HepG2 (cell line): ENCODE measurements around the gene TXNL4A. TPM values are rescaled to one million over a fixed set of nuclear protein-coding genes. Genes with fewer than 3 reads are reported as not detected.

Source experiments
- ARNT2 ChIP-seq: sonication (generic); formaldehyde crosslinking; IDR thresholded peaks from 2 replicates; pipeline ENCODE4 v1.8.0; 2022; ENCODE audit warnings: mild to moderate bottlenecking, low read depth, missing genetic modification reagents, moderate library complexity
- CREB1 ChIP-seq, 2 experiments: fragments of 450-650 bp in 1 of 2; IDR thresholded peaks; 2 replicates each; pipeline ENCODE4 v1.6.1; 2016 to 2017; ENCODE audit warnings: control low read depth in 1 of 2, mild to moderate bottlenecking in 1 of 2, missing compliant biosample characterization in 1 of 2, missing genetic modification characterization in 1 of 2
- CSRNP1 ChIP-seq: sonication (generic); formaldehyde crosslinking; IDR thresholded peaks from 2 replicates; pipeline ENCODE4 v1.8.1; 2023; ENCODE audit warnings: mild to moderate bottlenecking, missing genetic modification reagents
- FOXP4 ChIP-seq: sonication (generic); formaldehyde crosslinking; IDR thresholded peaks from 2 replicates; pipeline ENCODE4 v1.4.0; 2020; ENCODE audit warnings: missing genetic modification reagents
- HINFP ChIP-seq: sonication (generic); formaldehyde crosslinking; IDR thresholded peaks from 2 replicates; pipeline ENCODE4 v1.4.0; 2020; ENCODE audit warnings: low read depth, mild to moderate bottlenecking, missing genetic modification reagents
- NFATC3 ChIP-seq: sonication (generic); formaldehyde crosslinking; IDR thresholded peaks from 2 replicates; pipeline ENCODE4 v1.5.1; 2020; ENCODE audit warnings: mild to moderate bottlenecking, missing genetic modification reagents
- ONECUT2 ChIP-seq: sonication (generic); formaldehyde crosslinking; IDR thresholded peaks from 2 replicates; pipeline ENCODE4 v1.4.0; 2020; ENCODE audit warnings: missing genetic modification reagents
- SALL1 ChIP-seq: sonication (generic); formaldehyde crosslinking; IDR thresholded peaks from 2 replicates; pipeline ENCODE4 v1.8.0; 2022; ENCODE audit warnings: mild to moderate bottlenecking, missing genetic modification reagents
- ZBTB2 ChIP-seq: sonication (generic); formaldehyde crosslinking; IDR thresholded peaks from 2 replicates; pipeline ENCODE4 v1.8.0; 2022; ENCODE audit warnings: low read depth, missing genetic modification reagents
- ZFY ChIP-seq: sonication (generic); formaldehyde crosslinking; IDR thresholded peaks from 2 replicates; pipeline ENCODE4 v1.4.0; 2020; ENCODE audit warnings: missing genetic modification reagents
- ZNF225 ChIP-seq: sonication (generic); formaldehyde crosslinking; IDR thresholded peaks from 2 replicates; pipeline ENCODE4 v1.4.0; 2020; ENCODE audit warnings: mild to moderate bottlenecking, missing genetic modification reagents
- ZNF367 ChIP-seq: sonication (generic); formaldehyde crosslinking; IDR thresholded peaks from 2 replicates; pipeline ENCODE4 v1.4.0; 2020; ENCODE audit warnings: missing genetic modification reagents, borderline replicate concordance
- ZNF484 ChIP-seq: sonication (generic); formaldehyde crosslinking; IDR thresholded peaks from 2 replicates; pipeline ENCODE4 v1.5.1; 2020; ENCODE audit warnings: mild to moderate bottlenecking, low read depth, missing genetic modification reagents, borderline replicate concordance
- ZNF543 ChIP-seq: sonication (generic); formaldehyde crosslinking; IDR thresholded peaks from 2 replicates; pipeline ENCODE4 v1.4.0; 2020; ENCODE audit warnings: mild to moderate bottlenecking, missing genetic modification reagents
- ZNF567 ChIP-seq: sonication (generic); formaldehyde crosslinking; IDR thresholded peaks from 2 replicates; pipeline ENCODE4 v1.8.1; 2023; ENCODE audit warnings: mild to moderate bottlenecking, missing genetic modification reagents, borderline replicate concordance
- ZNF597 ChIP-seq: sonication (generic); formaldehyde crosslinking; IDR thresholded peaks from 2 replicates; pipeline ENCODE4 v1.5.0; 2020; ENCODE audit warnings: missing genetic modification reagents
- ZNF770 ChIP-seq: sonication (generic); formaldehyde crosslinking; IDR thresholded peaks from 2 replicates; pipeline ENCODE4 v1.5.0; 2020; ENCODE audit warnings: mild to moderate bottlenecking, missing genetic modification reagents
- polyA plus RNA-seq, 8 experiments: library from polyadenylated mRNA; depleted of rRNA in 3 of 8; stranded (reverse) in 7 of 8; unstranded in 1 of 8; fragments of >200 nt; fragmentation: Illumina TruSeq in 4 of 8; extraction: Trizol in 4 of 8; gene quantifications; 2 replicates each; pipeline versions ENCODE4 v1.2.1 to v1.2.3, GENCODE V29; 2011 to 2016; ENCODE audit warnings: low read depth in 4 of 8, missing spikeins in 1 of 8, mixed read lengths in 1 of 8; ENCODE audit not compliant: insufficient read depth in 1 of 8
- total RNA-seq, 5 experiments: library from RNA; depleted of rRNA; stranded (reverse); fragments of >200 nt; fragmentation: Illumina TruSeq; extraction: Trizol; gene quantifications; 2 replicates each; pipeline ENCODE4 v1.2.3, GENCODE V29; 2016; ENCODE audit warnings: low read depth in 1 of 5

Gene TXNL4A
- total and polyA plus RNA-seq, 2 of the 13 experiments (the other 11 are each of a cell fraction or from before 2014, with no cell fraction given), result 172 to 202 TPM

GRCh38 chr18:79951545-79952455 is 36.6 kb downstream of the TXNL4A start, which contains the start of gene SLC66A2 (continued):
- TF ChIP-seq HINFP (CRISPR knock-in tag) (peak; percentile 17; the same call in 1 of the 2 replicates), ARNT2 (CRISPR knock-in tag) (peak; percentile 85; the same call in 1 of the 2 replicates), ZNF484 (CRISPR knock-in tag) (no peak), ZNF225 (CRISPR knock-in tag) (peak; percentile 48; the same call in 1 of the 2 replicates), ZNF367 (CRISPR knock-in tag) (no peak), CSRNP1 (CRISPR knock-in tag) (peak; percentile 71; the same call in 1 of the 2 replicates), CREB1 (IDR thresholded peaks at IDR 0.05) (peak; percentile 98), CREB1 (CRISPR knock-in tag; IDR thresholded peaks at IDR 0.05) (no peak; the same call in 1 of the 2 replicates), ZFY (CRISPR knock-in tag) (peak; percentile 73), NFATC3 (no peak), ZNF567 (CRISPR knock-in tag) (no peak), ONECUT2 (no peak), ZNF597 (CRISPR knock-in tag) (no peak), ZNF770 (0 out of 2 replicates have a peak, but pooled peaks have one; percentile 36), ZNF543 (CRISPR knock-in tag) (0 out of 2 replicates have a peak, but pooled peaks have one; percentile 33), ZBTB2 (CRISPR knock-in tag) (0 out of 2 replicates have a peak, but pooled peaks have one; percentile 51), FOXP4 (CRISPR knock-in tag) (peak; percentile 27; the same call in 1 of the 2 replicates), SALL1 (CRISPR knock-in tag) (peak; percentile 57)
